AG04449 (cell line): Measurements from ENCODE around the gene GLI1.
"Not testable (repeated sequence)": the region's sequence is repeated elsewhere in the genome, so short reads cannot be mapped to it uniquely, and the experiment has no call there.

Experiments
- CTCF ChIA-PET: fragments of 350-600 bp; formaldehyde crosslinking; extraction: SDS; loops from one replicate; lab custom pipeline; 2021; ENCODE audit warnings: antibody characterized with exemption; lab: Yijun Ruan, JAX
- POLR2A ChIA-PET: fragments of 400-600, 350-600 bp; formaldehyde crosslinking; extraction: SDS; loops from one replicate; lab custom pipeline; 2020; ENCODE audit warnings: antibody characterized with exemption, inconsistent platforms; lab: Yijun Ruan, JAX
- DNase-seq: peaks from one replicate; pipeline ENCODE4 v3.0.0-alpha.2; 2010; ENCODE audit warnings: low read depth, low spot score
- H3K4me3 ChIP-seq: 2 replicates; pipeline ENCODE4 v1.5.1; 2011; ENCODE audit warnings: low read depth, mild to moderate bottlenecking, control low read depth, low read length
- TF ChIP-seq, protein P1 (sequence below): IDR thresholded peaks from one replicate; pipeline ENCODE4 v1.5.1; 2011; ENCODE audit warnings: mild to moderate bottlenecking, moderate library complexity, low read length, control low read depth, inconsistent platforms; ENCODE audit not compliant: insufficient read depth; ENCODE audit errors: missing control alignments

GLI1 gene

DNA sequence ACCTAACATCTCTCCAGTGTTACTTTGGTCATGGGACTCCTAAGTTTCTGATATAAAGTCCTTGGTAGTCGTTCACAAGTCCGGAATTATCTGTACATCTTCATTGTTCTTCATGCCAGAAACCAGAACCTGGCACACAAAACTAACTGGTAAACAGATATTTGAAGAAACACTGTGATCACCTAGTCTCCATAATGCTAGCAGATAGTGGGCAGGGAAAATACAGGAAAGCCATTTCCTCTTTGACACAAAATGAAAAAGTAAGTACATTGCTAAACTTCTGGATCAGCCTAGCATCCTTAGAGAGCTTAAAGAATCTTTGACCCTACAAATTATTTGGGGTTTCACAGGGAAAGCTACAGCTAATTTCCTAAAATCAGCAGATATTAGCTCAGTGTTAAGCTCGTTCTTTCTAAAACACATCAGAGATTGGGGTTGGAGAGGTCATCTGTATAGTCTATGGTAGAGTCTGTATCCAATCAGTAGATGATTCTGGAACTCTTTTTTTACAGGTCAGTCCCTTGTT lies 55.9 kb downstream of the GLI1 start:
- ChIA-PET CTCF (interaction anchor here (1.1 to 2.1 kb wide), 5 partner anchors 14 to 117 kb away, joined by 3 to 7 read pairs (median 4); partner anchors contain the start of genes B4GALNT1 and GLI1), POLR2A (interaction anchor here (1.1 to 1.6 kb wide), 2 partner anchors 11 to 57 kb away, joined by 3 to 5 read pairs; no protein-coding TSS in a partner anchor)

DNA sequence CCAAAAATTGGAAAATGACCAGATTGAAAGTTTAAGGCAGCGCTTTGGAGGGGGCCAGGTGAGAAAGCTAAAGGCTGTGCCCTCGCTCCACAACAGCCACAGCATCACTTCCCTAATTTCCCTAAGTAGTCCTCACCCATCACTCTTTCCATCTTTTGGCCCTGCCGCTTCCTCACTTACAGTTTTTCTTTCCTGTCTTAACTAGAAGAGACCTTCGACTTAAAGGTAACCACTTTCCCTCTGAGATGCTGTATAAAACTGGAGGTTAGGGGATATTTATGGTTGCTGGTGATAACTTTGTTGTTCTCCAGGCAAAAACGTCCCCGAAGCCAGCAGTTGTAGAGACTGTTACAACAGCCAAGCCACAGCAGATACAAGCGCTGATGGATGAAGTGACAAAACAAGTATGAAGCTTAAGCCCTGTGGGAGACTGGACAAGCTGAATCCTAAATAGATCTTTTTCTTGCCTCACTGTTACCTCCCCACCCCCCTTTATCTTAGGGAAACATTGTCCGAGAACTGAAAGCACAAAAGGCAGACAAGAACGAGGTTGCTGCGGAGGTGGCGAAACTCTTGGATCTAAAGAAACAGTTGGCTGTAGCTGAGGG lies 56.5 kb downstream of the GLI1 start:
- no peak overlapping the region for H3K4me3 ChIP-seq
- CTCF ChIA-PET: interaction anchor here (1.1 to 2.1 kb wide), 5 partner anchors 18 to 274 kb away, joined by 3 to 7 read pairs (median 4); partner anchors contain the start of genes B4GALNT1 and GLI1
- TF ChIP-seq, protein P1, sequence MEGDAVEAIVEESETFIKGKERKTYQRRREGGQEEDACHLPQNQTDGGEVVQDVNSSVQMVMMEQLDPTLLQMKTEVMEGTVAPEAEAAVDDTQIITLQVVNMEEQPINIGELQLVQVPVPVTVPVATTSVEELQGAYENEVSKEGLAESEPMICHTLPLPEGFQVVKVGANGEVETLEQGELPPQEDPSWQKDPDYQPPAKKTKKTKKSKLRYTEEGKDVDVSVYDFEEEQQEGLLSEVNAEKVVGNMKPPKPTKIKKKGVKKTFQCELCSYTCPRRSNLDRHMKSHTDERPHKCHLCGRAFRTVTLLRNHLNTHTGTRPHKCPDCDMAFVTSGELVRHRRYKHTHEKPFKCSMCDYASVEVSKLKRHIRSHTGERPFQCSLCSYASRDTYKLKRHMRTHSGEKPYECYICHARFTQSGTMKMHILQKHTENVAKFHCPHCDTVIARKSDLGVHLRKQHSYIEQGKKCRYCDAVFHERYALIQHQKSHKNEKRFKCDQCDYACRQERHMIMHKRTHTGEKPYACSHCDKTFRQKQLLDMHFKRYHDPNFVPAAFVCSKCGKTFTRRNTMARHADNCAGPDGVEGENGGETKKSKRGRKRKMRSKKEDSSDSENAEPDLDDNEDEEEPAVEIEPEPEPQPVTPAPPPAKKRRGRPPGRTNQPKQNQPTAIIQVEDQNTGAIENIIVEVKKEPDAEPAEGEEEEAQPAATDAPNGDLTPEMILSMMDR: no peak
- DNase-seq: no peak
- POLR2A ChIA-PET: interaction anchor here (1.1 to 1.6 kb wide), 2 partner anchors 11 to 57 kb away, joined by 3 to 5 read pairs; no protein-coding TSS in a partner anchor

More for the DNA sequence above, 55.9 kb downstream of the GLI1 start:
- no peak for DNase-seq
- TF ChIP-seq, protein P1: no peak
- H3K4me3 ChIP-seq: no peak overlapping the region

DNA sequence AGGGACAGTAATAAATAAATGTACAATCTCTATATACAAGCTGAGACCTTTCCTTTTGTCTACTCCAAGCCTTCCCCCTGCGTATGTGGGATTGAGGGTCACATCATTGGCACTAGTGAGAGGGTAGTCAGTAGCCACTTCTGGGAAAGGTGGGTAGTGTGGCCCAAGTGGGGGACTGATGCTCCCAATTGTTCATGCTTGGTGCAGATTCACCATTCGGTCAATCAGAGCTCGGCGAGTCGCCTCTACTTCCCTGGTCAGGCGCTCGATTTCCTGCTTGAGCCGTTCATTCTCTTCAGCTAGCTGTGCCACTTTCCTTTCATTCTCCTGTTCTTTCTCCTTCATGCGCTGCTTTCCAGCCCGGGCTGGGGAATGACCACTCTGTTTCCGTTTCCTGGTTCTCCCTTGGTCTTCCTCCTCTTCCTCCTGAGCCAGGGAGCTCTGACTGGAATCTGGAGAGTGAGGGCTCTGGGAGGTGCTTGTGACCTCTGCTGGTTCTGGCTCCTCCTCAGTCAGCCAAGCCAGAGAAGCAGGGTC lies 57.1 kb downstream of the GLI1 start:
- TF ChIP-seq, protein P1: no peak
- ChIA-PET CTCF (interaction anchor here (0.7 to 2.1 kb wide), 8 partner anchors 12 to 274 kb away, joined by 3 to 7 read pairs (median 4); partner anchors contain the start of genes B4GALNT1 and GLI1), POLR2A (interaction anchor here (1.5 to 2.0 kb wide), 3 partner anchors 10 to 58 kb away, joined by 4 to 10 read pairs (median 5); partner anchors contain the start of gene GLI1)
- no peak for DNase-seq
- no peak overlapping the region for H3K4me3 ChIP-seq

DNA sequence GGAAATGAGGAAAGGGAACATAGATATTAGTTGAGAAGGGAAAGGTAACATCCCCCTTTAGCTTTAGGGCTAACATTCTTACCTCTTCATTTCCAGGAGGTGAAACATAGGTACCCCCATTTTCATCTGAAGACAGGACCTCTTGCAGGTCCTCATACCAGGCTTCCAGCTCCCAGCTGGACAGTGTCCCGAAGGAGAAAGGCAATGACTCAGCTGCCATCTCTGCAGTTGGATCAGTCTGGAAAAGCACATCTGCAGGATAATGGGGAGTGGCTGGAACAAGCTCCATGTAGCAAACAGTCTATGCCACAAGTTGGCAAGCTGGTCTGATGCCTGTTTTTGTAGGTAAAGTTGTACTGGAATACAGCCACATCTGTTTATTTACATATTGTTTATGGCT lies 57.6 kb downstream of the GLI1 start:
- no peak for DNase-seq
- POLR2A ChIA-PET: interaction anchor here (1.5 to 2.0 kb wide), 2 partner anchors 11 to 58 kb away, joined by 4 to 10 read pairs; partner anchors contain the start of gene GLI1
- TF ChIP-seq, protein P1: no peak
- peak overlapping the region; percentile 32 for H3K4me3 ChIP-seq
- CTCF ChIA-PET: interaction anchor here (0.7 to 2.0 kb wide), 9 partner anchors 12 to 275 kb away, joined by 3 to 6 read pairs (median 4); partner anchors contain the start of gene B4GALNT1

DNA sequence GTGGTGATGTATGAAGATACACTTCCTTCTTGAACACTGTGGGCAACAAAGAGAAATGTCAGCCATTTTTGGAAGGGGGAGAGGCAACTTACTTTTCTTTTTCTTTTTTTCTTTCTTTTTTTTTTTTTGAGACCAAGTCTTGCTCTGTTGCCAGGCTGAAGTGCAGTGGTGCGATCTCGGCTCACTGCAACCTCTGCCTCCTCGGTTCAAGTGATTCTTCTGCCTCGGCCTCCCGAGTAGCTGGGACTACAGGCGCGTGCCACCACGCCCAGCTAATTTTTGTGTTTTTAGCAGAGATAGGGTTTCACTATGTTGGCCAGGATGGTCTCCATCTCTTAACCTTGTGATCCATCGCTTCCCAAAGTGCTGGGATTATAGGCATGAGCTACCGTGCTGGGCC lies 58.1 kb downstream of the GLI1 start:
- peak overlapping the region; percentile 100 for H3K4me3 ChIP-seq
- POLR2A ChIA-PET: interaction anchor here (0.5 to 2.0 kb wide), 6 partner anchors 8 to 217 kb away, joined by 3 to 10 read pairs (median 4); partner anchors contain the start of genes GLI1 and MARS1
- DNase-seq: not testable (repeated sequence)
- CTCF ChIA-PET: interaction anchor here (0.8 to 2.0 kb wide), 7 partner anchors 13 to 115 kb away, joined by 3 to 6 read pairs (median 4); partner anchors contain the start of gene B4GALNT1

DNA sequence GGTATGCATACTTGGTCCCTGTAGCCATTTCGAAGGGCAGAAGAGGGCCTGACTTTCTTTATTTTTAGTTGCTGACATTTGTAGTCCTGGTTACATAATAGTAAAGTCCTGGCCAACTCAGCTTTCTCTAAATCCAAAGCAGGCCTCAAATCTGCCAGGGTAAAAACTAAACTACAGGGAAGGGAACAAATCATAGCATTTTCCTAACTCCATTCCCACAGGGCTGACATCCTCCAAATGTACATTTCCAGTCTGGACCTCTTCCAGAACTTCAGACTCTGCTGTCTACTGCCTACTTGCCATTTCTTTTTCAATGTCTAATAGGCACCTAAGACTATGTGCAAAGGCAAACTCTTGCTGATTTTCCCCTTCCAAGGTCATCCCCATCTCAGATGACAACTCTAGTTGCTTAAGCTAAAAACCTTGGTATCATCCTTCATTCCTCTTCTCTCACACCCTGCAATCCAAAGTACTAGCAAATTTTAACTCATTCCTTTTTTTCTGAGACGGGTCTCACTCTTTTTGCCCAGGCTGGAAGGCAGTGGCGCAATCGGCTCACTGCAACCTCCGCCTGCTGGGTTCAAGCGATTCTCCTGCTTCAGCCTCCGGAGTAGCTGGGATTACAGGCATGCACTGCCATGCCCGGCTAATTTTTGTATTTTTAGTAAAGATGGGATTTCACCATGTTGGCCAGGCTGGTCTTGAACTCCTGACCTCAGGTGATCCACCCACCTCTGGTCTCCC lies 58.8 kb downstream of the GLI1 start:
- peak overlapping the region; percentile 100 for H3K4me3 ChIP-seq
- POLR2A ChIA-PET: interaction anchor here (0.7 to 3.0 kb wide), 6 partner anchors 9 to 59 kb away, joined by 3 to 12 read pairs (median 4); partner anchors contain the start of genes DCTN2, GLI1 and MARS1
- CTCF ChIA-PET: interaction anchor here (0.8 to 1.6 kb wide), 5 partner anchors 21 to 64 kb away, joined by 3 to 6 read pairs (median 3); no protein-coding TSS in a partner anchor
- TF ChIP-seq, protein P1: no peak
- no peak for DNase-seq
